ENCODE data around the gene GBGT1.
"Not testable (repeated sequence)": the region's sequence is repeated elsewhere in the genome, so short reads cannot be mapped to it uniquely, and the experiment has no call there.

The GBGT1 gene

GRCh38 chr9:133163504-133164172 is at the start of gene GBGT1:
Gene GBGT1 (minus strand): TSS chr9:133163914. CDS start chr9:133162412, 1,502 bp downstream.
- peak; percentile 40 for DNase-seq

- no peak for DNase-seq
Measured at GRCh38 chr9:133210609-133211008, 46.9 kb upstream of the GBGT1 start.

GRCh38 chr9:133210202-133210532 is 46.5 kb upstream of the GBGT1 start:
- no peak for DNase-seq

- not testable (repeated sequence) for DNase-seq
Measured at GRCh38 chr9:133209327-133210201, 45.9 kb upstream of the GBGT1 start.

DNA sequence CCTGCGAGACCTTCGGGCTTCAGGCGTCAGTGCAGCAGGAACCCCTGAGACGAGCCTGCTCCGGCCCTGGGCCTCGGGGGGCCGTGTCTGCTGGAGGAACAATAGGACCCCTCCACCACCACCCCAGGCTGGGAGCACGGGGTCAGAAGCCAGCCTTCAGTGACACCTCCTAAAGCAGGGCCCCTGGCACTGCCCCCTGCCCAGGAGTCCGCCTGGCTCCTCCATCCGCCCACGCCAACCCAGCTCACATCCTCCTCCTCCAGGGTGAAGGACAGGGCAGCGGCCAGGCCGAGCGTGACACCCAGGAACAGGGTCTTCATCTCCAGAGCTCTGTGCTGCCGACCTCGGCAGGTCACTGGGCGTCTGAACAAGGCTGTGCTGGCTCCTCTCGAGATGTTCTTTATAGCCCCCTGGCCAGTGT is 45.2 kb upstream of the GBGT1 start, which contains the start of gene OBP2B:
TSS of gene OBP2B (minus strand) at position 371 of the 421 bp plus-strand sequence. CDS start at position 320, 51 bp downstream.
- not testable (repeated sequence) for DNase-seq

GRCh38 chr9:133208171-133208879 is 44.6 kb upstream of the GBGT1 start:
- not testable (repeated sequence) for DNase-seq

GRCh38 chr9:133207540-133208170 is 43.9 kb upstream of the GBGT1 start:
- DNase-seq: no peak

GRCh38 chr9:133207021-133207531 is 43.4 kb upstream of the GBGT1 start:
- DNase-seq: no peak

- DNase-seq: no peak
Measured at GRCh38 chr9:133205996-133206931, 42.5 kb upstream of the GBGT1 start.

DNA sequence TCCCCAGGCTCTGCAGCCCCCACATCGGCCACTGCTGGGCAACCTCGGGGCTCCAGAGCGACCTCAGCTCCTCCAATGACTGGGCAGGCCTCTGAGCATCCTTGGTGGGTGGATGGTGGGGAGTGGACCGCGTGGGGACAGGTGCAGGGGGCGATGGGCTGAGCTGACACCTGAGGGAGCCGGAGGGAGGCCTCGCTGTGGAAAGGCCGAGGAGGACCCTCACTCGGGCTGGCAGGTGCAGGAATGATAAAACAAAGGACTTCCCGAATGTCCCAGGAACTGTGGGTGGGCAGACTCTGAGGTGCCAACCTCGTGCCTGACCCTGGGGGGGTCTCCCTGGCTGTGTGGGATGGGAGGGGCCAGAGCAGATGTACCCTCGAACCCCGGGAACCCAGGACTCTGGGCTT is 41.8 kb upstream of the GBGT1 start:
- DNase-seq: not testable (repeated sequence)

GRCh38 chr9:133204993-133205336 is 41.3 kb upstream of the GBGT1 start:
- no peak for DNase-seq

DNA sequence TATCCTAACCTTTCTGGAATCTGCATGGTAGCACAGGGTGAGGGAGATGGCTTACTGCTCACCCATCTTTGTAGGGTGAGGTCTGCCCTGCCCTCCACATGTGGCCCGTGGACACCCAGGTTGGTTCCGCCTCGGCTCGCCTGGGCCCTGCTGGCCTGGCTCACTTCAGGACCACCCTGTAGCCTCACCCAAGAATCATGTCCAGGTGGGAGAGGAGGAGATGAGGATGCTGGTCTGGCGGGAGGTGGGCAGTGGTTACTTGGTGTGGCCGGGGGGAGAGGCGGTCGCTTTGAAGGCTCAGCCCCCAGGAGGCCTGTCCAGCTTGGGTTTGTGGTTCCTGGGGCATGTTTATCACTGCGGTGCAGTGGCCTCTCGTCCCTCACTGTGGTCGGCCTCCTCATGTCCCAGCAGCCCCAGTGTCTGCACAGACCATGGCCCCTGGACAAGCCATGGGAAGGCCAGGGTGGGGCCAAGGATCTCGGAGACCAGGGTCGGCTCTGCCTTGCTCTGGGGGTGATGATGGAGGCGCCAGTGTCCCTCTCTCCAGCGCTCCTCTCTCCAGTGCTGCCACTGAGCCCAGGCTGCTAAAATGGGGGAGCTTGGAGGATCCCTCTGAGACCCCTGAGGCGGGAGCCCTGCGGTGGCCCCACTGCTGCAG is 40.8 kb upstream of the GBGT1 start:
- DNase-seq: no peak

- DNase-seq: no peak
Measured at GRCh38 chr9:133203506-133204075, 39.9 kb upstream of the GBGT1 start.

DNA sequence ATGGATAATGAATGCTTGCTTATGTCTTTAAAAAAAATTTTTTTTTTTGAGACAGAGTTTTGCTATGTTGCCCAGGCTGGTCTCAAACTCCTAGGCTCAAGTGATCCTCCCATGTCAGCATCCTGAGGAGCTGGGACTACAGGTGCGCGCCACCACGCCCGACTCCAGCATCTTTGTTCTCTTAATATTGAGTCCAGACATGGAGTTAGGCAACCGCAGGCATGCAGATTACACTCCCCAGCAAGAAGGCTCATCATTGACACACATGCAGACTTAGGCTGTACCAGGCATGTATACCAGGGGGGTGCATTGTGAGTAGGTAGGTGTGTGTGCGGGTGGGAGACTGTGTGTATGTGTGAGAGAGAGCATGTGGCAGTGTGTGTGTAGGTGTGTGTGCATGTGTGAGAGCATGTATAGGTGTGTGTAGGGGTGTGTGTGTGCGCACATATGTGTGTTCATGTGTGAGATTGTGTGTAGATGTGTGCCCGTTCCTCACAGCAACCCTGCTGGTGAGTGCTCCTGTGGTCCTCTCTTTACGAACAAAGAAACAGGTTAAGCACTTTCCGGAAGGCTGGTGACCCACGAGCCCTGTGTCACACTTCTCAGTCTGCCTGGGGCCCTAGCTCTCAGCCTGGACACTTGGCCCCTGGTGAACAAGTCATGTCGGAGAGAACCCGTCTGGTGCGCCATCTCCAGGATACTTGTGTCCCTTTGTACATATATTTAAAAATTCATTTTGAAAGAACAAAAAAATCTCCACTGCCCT is 39.2 kb upstream of the GBGT1 start:
- no peak for DNase-seq

- no peak for DNase-seq
Measured at GRCh38 chr9:133202145-133202513, 38.4 kb upstream of the GBGT1 start.

GRCh38 chr9:133201424-133202144 is 37.9 kb upstream of the GBGT1 start:
- no peak for DNase-seq

- no peak for DNase-seq
Measured at GRCh38 chr9:133200631-133201030, 36.9 kb upstream of the GBGT1 start.

DNA sequence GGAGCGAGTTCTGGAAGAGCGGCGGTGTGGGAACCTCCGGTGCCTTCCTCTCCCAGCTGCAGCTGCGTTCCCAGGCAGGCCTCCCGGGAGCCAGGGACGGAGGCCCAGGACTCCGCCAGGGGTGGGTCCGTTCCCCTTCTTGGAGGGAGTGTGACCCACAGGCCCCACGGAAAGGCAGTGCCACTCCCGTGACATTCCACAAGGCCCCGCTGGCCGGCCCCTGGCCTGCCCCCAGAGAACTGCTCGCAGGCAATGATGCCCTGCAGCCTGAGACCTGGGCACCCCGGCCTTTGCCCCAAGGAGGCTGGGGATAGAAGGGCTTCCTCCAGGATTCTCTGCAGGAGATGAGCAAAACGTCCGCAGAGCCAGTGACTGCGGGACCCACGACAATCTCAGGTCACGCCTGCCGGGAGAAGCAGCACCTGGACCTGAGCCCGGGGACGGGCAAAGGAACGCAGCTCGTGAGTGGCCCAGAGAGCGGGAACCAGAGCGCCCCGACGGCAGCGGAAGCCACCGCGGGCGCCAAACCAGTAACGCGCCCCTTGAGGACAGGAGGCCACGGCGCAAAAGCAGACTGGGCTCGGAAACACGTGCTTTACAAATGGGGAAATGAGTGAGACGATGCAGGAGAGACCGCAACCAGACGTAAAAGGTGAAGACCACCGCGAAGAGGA is 36.1 kb upstream of the GBGT1 start:
- DNase-seq: peak; percentile 67

DNA sequence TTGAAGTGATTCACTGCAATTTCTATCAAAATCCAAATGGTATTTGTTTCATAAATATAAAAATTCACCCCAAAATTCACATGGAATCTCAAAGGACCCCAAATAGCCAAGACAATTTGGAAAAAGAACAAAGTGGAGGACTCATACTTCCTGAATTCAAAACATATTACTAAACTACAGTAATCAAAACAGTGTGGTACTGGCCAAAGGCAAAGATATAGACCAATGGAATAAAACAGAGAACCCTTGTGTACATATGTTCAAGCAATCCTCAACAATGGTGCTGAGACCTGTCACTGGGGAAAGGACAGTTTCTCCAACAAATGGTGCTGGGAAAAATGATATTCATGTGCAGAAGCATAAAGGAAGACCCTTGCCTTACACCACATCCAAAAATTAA is 31.3 kb upstream of the GBGT1 start:
- DNase-seq: no peak

Data from activated CD4-positive, alpha-beta T cell treated with anti-CD3 and anti-CD28 coated beads for 48 hours (primary cell).